ENCODE results near the gene SCN7A.
"Not testable (repeated sequence)": the region's sequence is repeated elsewhere in the genome, so short reads cannot be mapped to it uniquely, and the experiment has no call there.

SCN7A gene

GRCh38 chr2:166451468-166451867 is 42.6 kb downstream of the SCN7A start:
- no peak for DNase-seq

GRCh38 chr2:166449439-166449838 is 44.6 kb downstream of the SCN7A start:
- DNase-seq, result no peak

GRCh38 chr2:166448106-166448505 is 45.9 kb downstream of the SCN7A start:
- no peak for DNase-seq

GRCh38 chr2:166444306-166444705 is 49.7 kb downstream of the SCN7A start:
- DNase-seq, result no peak

GRCh38 chr2:166440313-166440712 is 53.7 kb downstream of the SCN7A start:
- no peak for DNase-seq

GRCh38 chr2:166439078-166439477 is 55.0 kb downstream of the SCN7A start:
- no peak for DNase-seq

- no peak for DNase-seq
These were observed 57.1 kb downstream of the SCN7A start for GRCh38 chr2:166436976-166437375.

- no peak for DNase-seq
These were observed 57.9 kb downstream of the SCN7A start for GRCh38 chr2:166436189-166436588.

GRCh38 chr2:166434491-166434890 is 59.6 kb downstream of the SCN7A start:
- DNase-seq, result no peak

GRCh38 chr2:166433457-166433856 is 60.6 kb downstream of the SCN7A start:
- DNase-seq, result no peak

GRCh38 chr2:166432331-166432730 is 61.7 kb downstream of the SCN7A start:
- DNase-seq, result no peak

GRCh38 chr2:166424841-166425240 is 69.2 kb downstream of the SCN7A start:
- no peak for DNase-seq

GRCh38 chr2:166419616-166419934 is 74.5 kb downstream of the SCN7A start:
- no peak for DNase-seq

GRCh38 chr2:166418853-166419615 is 75.0 kb downstream of the SCN7A start:
- no peak for DNase-seq

GRCh38 chr2:166417669-166418068 is 76.4 kb downstream of the SCN7A start:
- DNase-seq, result no peak

- DNase-seq, result no peak
These were observed 80.8 kb downstream of the SCN7A start for GRCh38 chr2:166413255-166413654.

- no peak for DNase-seq
These were observed 82.4 kb downstream of the SCN7A start for GRCh38 chr2:166411473-166412230.

- DNase-seq, result no peak
These were observed 83.1 kb downstream of the SCN7A start for GRCh38 chr2:166410828-166411472.

- not testable (repeated sequence) for DNase-seq
These were observed 86.3 kb downstream of the SCN7A start for GRCh38 chr2:166407746-166408145.

GRCh38 chr2:166406374-166406773 is 87.7 kb downstream of the SCN7A start:
- DNase-seq, result no peak

GRCh38 chr2:166405569-166405926 is 88.5 kb downstream of the SCN7A start:
- no peak for DNase-seq

GRCh38 chr2:166404831-166405568 is 89.0 kb downstream of the SCN7A start:
- DNase-seq, result no peak

GRCh38 chr2:166394245-166394644 is 99.8 kb downstream of the SCN7A start:
- DNase-seq, result no peak
